Endothelial cell of umbilical vein (primary cell): ENCODE data around the gene CALHM1. TPM values are rescaled to one million over a fixed set of nuclear protein-coding genes. Genes with fewer than 3 reads are reported as not detected.

ENCODE experiments used
- BruUV-seq: library from RNA; stranded (reverse); fragments of 400-500 nt; replicated peaks from 2 replicates; lab custom pipeline; 2021; lab: Mats Ljungman, UMichigan
- CTCF ChIA-PET: fragments of 300-600, 350-600 bp; sonication (Branson Sonifier 250); formaldehyde crosslinking; loops from one replicate; lab custom pipeline; 2021; ENCODE audit warnings: antibody characterized with exemption, inconsistent platforms; lab: Charles Lee
- POLR2A ChIA-PET: fragments of 300-600, 350-600 bp; sonication (Branson Sonifier 250); formaldehyde crosslinking; loops from one replicate; lab custom pipeline; 2021; ENCODE audit warnings: antibody characterized with exemption, inconsistent platforms; lab: Charles Lee
- DNase-seq: peaks from one replicate; pipeline ENCODE4 v3.0.0-alpha.2; 2011; ENCODE audit warnings: low read depth, low spot score
- FAIRE-seq: peaks from 2 replicates; lab custom pipeline; 2011; peaks lifted over from hg19 to GRCh38; lab: Jason Lieb, UNC
- H2AFZ ChIP-seq: 2 replicates; pipeline ENCODE4 v1.6.0; 2012; ENCODE audit warnings: low read depth, low read length, control low read depth, inconsistent platforms
- H3K27ac ChIP-seq: 2 replicates; pipeline ENCODE4 v1.5.1; 2011; ENCODE audit warnings: low read depth, mild to moderate bottlenecking, control low read depth, low read length, moderate library complexity; ENCODE audit not compliant: insufficient read depth
- H3K27me3 ChIP-seq, 2 experiments: 2 replicates each; pipeline versions ENCODE4 v1.6.0 to v1.6.1; 2011; ENCODE audit warnings: low read length in 2 of 2, mixed read lengths in 1 of 2; ENCODE audit not compliant: control insufficient read depth in 2 of 2, insufficient read depth in 2 of 2
- H3K36me3 ChIP-seq, 2 experiments: 2 replicates in 1 of 2; 3 replicates in 1 of 2; pipeline ENCODE4 v1.5.1; 2011; ENCODE audit warnings: low read length in 2 of 2, mild to moderate bottlenecking in 1 of 2, moderate library complexity in 1 of 2; ENCODE audit not compliant: control insufficient read depth in 2 of 2, insufficient read depth in 2 of 2; ENCODE audit errors: extremely low read depth in 1 of 2
- H3K4me1 ChIP-seq: 3 replicates; pipeline ENCODE4 v1.5.1; 2011; ENCODE audit warnings: mild to moderate bottlenecking, low read length; ENCODE audit not compliant: control insufficient read depth, insufficient read depth; ENCODE audit errors: extremely low read depth
- H3K4me2 ChIP-seq: 2 replicates; pipeline ENCODE4 v1.6.1; 2011; ENCODE audit warnings: low read length, control low read depth, mixed read lengths; ENCODE audit not compliant: insufficient read depth
- H3K4me3 ChIP-seq, 3 experiments: fragments of 200-600 bp in 1 of 3; sonication (generic), shearing (Covaris generic) in 1 of 3; replicated peaks in 1 of 3; 2 replicates each; pipeline ENCODE4 v1.5.1; 2011 to 2016; ENCODE audit warnings: control low read depth in 3 of 3, low read length in 3 of 3, mild to moderate bottlenecking in 2 of 3, inconsistent platforms in 1 of 3, low read depth in 1 of 3, moderate library complexity in 1 of 3; ENCODE audit not compliant: insufficient read depth in 1 of 3
- H3K79me2 ChIP-seq: 2 replicates; pipeline ENCODE4 v1.6.0; 2012; ENCODE audit warnings: low read length, inconsistent platforms; ENCODE audit not compliant: control insufficient read depth, insufficient read depth
- H3K9ac ChIP-seq: replicated peaks from 2 replicates; pipeline ENCODE3; 2011; ENCODE audit warnings: low read length, control low read depth; ENCODE audit not compliant: insufficient read depth; ENCODE audit errors: extremely low read depth
- H3K9me1 ChIP-seq: replicated peaks from 3 replicates; pipeline ENCODE4 v1.6.0; 2011; ENCODE audit warnings: mild to moderate bottlenecking, low read length; ENCODE audit not compliant: control insufficient read depth, insufficient read depth; ENCODE audit errors: extremely low read depth
- H3K9me3 ChIP-seq: replicated peaks from 2 replicates; pipeline ENCODE4 v1.5.1; 2012; ENCODE audit warnings: low read length, inconsistent platforms; ENCODE audit not compliant: control insufficient read depth, insufficient read depth
- H4K20me1 ChIP-seq: replicated peaks from 2 replicates; pipeline ENCODE3; 2011; ENCODE audit warnings: mild to moderate bottlenecking, low read length; ENCODE audit not compliant: control insufficient read depth, insufficient read depth; ENCODE audit errors: extremely low read depth
- EZH2 ChIP-seq: IDR thresholded peaks from 2 replicates; pipeline ENCODE4 v1.6.1; 2012; ENCODE audit warnings: borderline replicate concordance, low read depth, mild to moderate bottlenecking, moderate library complexity, low read length, inconsistent platforms; ENCODE audit not compliant: severe bottlenecking
- JUN ChIP-seq: IDR thresholded peaks from 2 replicates; pipeline ENCODE4 v1.6.1; 2011; ENCODE audit warnings: borderline replicate concordance, low read depth; ENCODE audit not compliant: insufficient read length, insufficient read depth
- POLR2A ChIP-seq: IDR thresholded peaks from 2 replicates; pipeline ENCODE4 v1.6.1; 2012; ENCODE audit warnings: low read depth, mild to moderate bottlenecking, control low read depth, low read length
- dilution Hi-C: fragments of 300-500 bp; cut with MboI; formaldehyde crosslinking; loops from one replicate; pipeline ENCODE4 v1.15.0; 2019; ENCODE audit warnings: low sequenced_read_pairs; ENCODE audit not compliant: extremely low pct_ligation_motif_present
- intact Hi-C: fragments of 100-400 bp; cut with micrococcal nuclease; formaldehyde crosslinking; loops from one replicate; pipeline ENCODE4 v1.10.0; 2022
- polyA plus RNA-seq, 4 experiments: library from polyadenylated mRNA; depleted of rRNA in 3 of 4; stranded (reverse) in 3 of 4; unstranded in 1 of 4; fragments of >200 nt; gene quantifications; 2 replicates each; pipeline versions ENCODE4 v1.2.1 to v1.2.3, GENCODE V29; 2011 to 2012; ENCODE audit warnings: missing spikeins in 1 of 4
- total RNA-seq: library from RNA; stranded (reverse); gene quantifications from 2 replicates; pipeline ENCODE4 v1.2.3, GENCODE V29; 2021

CALHM1 gene
- total and polyA plus RNA-seq, 2 donors (not counting 3 experiments of a cell fraction or from before 2014, with no cell fraction given): not detected

- Histone ChIP-seq H3K36me3 (no peaks in the 10 kb centered on the region), H3K9ac (no peak overlapping the region), H3K9me1 (no peaks in the 10 kb centered on the region), H3K4me1 (peaks cover 11% of the 10 kb centered on the region), H3K4me2 (peak overlapping the region; percentile 59), H3K27ac (no peak overlapping the region), H4K20me1 (no peaks in the 10 kb centered on the region), H3K9me3 (no peaks in the 10 kb centered on the region), H3K27me3 (peaks cover 29 to 50% of the 10 kb centered on the region in 2 experiments), H3K79me2 (no peaks in the 10 kb centered on the region), H3K4me3 (peak overlapping the region in 2 of 3 experiments; percentile 34 to 43), H2AFZ (peak overlapping the region; percentile 22)
- ChIA-PET POLR2A (no interaction called here), CTCF (interaction anchor here (1.0 to 4.6 kb wide), 7 partner anchors 8 to 162 kb away, joined by 3 to 17 read pairs (median 3); no protein-coding TSS in a partner anchor)
- dilution Hi-C loops: no loop called here
- intact Hi-C loops: no loop called here
- TF ChIP-seq POLR2A (no peak), JUN (no peak), EZH2 (peak; percentile 83)
- DNase-seq (no peak), FAIRE-seq (no peak)
- BruUV-seq: no TSS peak
Measured at GRCh38 chr10:103493916-103494877, 35.5 kb upstream of the CALHM1 start.

GRCh38 chr10:103493362-103493915 is 34.7 kb upstream of the CALHM1 start, which contains the start of gene NEURL1:
Gene NEURL1 (plus strand): TSS chr10:103493705. CDS start chr10:103494388, 683 bp downstream.
- TF ChIP-seq JUN (no peak), EZH2 (peak; percentile 73)
- no peak within 1 kb of the TSS for H3K9ac ChIP-seq
- no peaks in the 10 kb centered on the region for H3K9me3 ChIP-seq
- H3K4me2 ChIP-seq: peak within 1 kb of the TSS; percentile 59
- H3K27ac ChIP-seq: no peak within 1 kb of the TSS
- H3K36me3 ChIP-seq: no peaks in the 10 kb centered on the region
- peak within 1 kb of the TSS in 2 of 3 experiments; percentile 34 to 43 for H3K4me3 ChIP-seq
- CTCF ChIA-PET: interaction anchor here (0.8 to 4.6 kb wide), 9 partner anchors 10 to 193 kb away, joined by 3 to 17 read pairs (median 4); no protein-coding TSS in a partner anchor
- no peaks in the 10 kb centered on the region for H3K9me1 ChIP-seq
- peaks cover 11% of the 10 kb centered on the region for H3K4me1 ChIP-seq
- H2AFZ ChIP-seq: peak within 1 kb of the TSS; percentile 22
- intact Hi-C loops (no loop called here), dilution Hi-C loops (no loop called here)
- FAIRE-seq (no peak), DNase-seq (no peak)
- no TSS peak for BruUV-seq
- H3K27me3 ChIP-seq: peaks cover 27 to 44% of the 10 kb centered on the region in 2 experiments
- H3K79me2 ChIP-seq: no peaks in the 10 kb centered on the region
- POLR2A ChIA-PET: no interaction called here
- H4K20me1 ChIP-seq: no peaks in the 10 kb centered on the region
